ENCODE measurements around the gene NANOS2.

The NANOS2 gene

GRCh38 chr19:45881082-45881908, 33.3 kb downstream of the NANOS2 start:
- H3K4me3 ChIP-seq (ENCODE audit: low read depth, low read length) = no peak overlapping the region
- no peak for TF ChIP-seq CTCF (conservative IDR thresholded peaks at IDR 0.05; ENCODE audit: low read depth, low read length)
- no peak for DNase-seq (ENCODE audit: low read depth)

- no peak for TF ChIP-seq CTCF (conservative IDR thresholded peaks at IDR 0.05; ENCODE audit: low read depth, low read length)
- DNase-seq (ENCODE audit: low read depth) = no peak
- no peak overlapping the region for H3K4me3 ChIP-seq (ENCODE audit: low read depth, low read length)
Observed at GRCh38 chr19:45879971-45880370, 34.6 kb downstream of the NANOS2 start.

- no peak overlapping the region for H3K4me3 ChIP-seq (ENCODE audit: low read depth, low read length)
- DNase-seq (ENCODE audit: low read depth) = no peak
- no peak for TF ChIP-seq CTCF (conservative IDR thresholded peaks at IDR 0.05; ENCODE audit: low read depth, low read length)
Observed at GRCh38 chr19:45879055-45879454, 35.5 kb downstream of the NANOS2 start.

- no peak for TF ChIP-seq CTCF (conservative IDR thresholded peaks at IDR 0.05; ENCODE audit: low read depth, low read length)
- H3K4me3 ChIP-seq (ENCODE audit: low read depth, low read length) = no peak overlapping the region
- no peak for DNase-seq (ENCODE audit: low read depth)
Observed at GRCh38 chr19:45878043-45878794, 36.4 kb downstream of the NANOS2 start.

DNA sequence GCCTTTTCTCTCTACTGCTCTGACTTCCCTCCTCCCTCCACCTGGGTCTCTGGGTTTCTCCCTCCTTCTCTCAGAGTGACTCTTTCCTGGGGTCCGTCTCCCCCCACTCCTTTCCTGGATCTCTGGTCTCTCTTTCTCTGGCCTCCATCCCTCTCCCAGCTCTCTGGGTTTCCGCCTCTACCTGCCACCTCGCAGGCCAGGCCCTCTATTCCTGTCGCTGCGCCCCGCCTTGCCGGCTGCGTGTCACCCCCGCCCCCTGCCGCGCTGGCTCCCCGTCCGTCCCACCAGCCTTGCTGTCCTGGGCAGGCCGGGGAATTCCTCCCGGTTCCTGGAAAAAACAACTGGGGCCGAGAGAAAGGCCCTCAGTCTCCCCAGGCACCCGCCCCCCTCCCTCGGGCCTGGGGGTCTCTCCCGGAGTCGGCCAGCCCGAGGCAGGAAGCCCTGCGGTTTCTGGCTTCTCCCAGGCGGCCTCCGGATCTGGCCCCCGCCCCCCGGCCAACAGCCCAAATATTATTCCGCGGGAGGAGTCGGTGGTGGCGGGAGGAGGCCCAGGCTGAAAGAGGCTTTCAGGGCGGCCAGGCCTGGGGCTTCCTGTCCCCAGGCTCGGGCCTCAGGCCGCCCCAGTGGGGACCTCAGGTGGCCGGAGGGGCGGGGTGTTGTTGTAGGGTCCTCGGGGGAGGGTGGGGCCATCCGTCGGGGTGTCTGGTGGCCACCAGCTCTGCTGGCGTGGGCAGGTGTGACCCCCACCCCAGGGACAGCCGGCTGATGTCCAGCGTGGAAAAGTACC, 38.0 kb downstream of the NANOS2 start:
- TF ChIP-seq CTCF (conservative IDR thresholded peaks at IDR 0.05; ENCODE audit: low read depth, low read length) = no peak
- peak overlapping the region; percentile 40 for H3K4me3 ChIP-seq (ENCODE audit: low read depth, low read length)
- DNase-seq (ENCODE audit: low read depth) = no peak

DNA sequence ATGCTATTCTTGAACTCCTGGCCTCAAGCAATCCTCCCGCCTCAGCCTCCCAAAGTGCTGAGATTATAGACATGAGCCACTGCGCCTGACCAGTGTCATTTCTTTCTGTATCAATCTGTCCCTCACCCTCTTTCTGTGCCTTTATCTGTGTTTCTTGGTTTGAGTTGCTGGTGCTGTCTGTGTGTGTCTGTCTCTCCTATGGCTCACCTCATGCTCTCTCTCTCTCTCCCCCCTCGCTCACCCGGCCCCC, 38.5 kb downstream of the NANOS2 start:
- DNase-seq (ENCODE audit: low read depth) = no peak
- H3K4me3 ChIP-seq (ENCODE audit: low read depth, low read length) = no peak overlapping the region
- no peak for TF ChIP-seq CTCF (conservative IDR thresholded peaks at IDR 0.05; ENCODE audit: low read depth, low read length)

Data from choroid plexus epithelial cell (primary cell).